ENCODE measurements around the gene MAZ.

GRCh38 chr16:29820271-29820701 lies 14.0 kb downstream of the MAZ start, which contains the start of gene MVP:
- no peak for TF ChIP-seq CTCF (IDR thresholded peaks at IDR 0.05; ENCODE audit: insufficient read depth, low read length, poor library complexity, severe bottlenecking)
- no peak for TF ChIP-seq EZH2phosphoT487 (conservative IDR thresholded peaks at IDR 0.05; ENCODE audit: low read length)

All from SU-DHL-6 (cell line).